Neural cell (in vitro differentiated cells): ENCODE data around the gene SERPINE1. TPM values are rescaled to one million over a fixed set of nuclear protein-coding genes. Genes with fewer than 3 reads are reported as not detected.

Experiments
- H2AFZ ChIP-seq: fragments of 200-600, 300-800 bp; sonication (generic), shearing (Covaris generic); 2 replicates; pipeline ENCODE4 v1.6.0; 2014; ENCODE audit warnings: low read depth, mild to moderate bottlenecking, antibody characterized with exemption, low read length, moderate library complexity
- H3F3A ChIP-seq: fragments of 200-600 bp; shearing (Covaris generic); 2 replicates; pipeline ENCODE4 v1.6.1; 2016; ENCODE audit warnings: mild to moderate bottlenecking, moderate library complexity, mixed read lengths, antibody characterized with exemption, low read length; ENCODE audit not compliant: insufficient read depth, poor library complexity, severe bottlenecking
- H3K27ac ChIP-seq: fragments of 200-600, 300-800 bp; sonication (generic), shearing (Covaris generic); 2 replicates; pipeline ENCODE4 v1.5.1; 2014; ENCODE audit warnings: mild to moderate bottlenecking, low read length, moderate library complexity
- H3K27me3 ChIP-seq: fragments of 300-800, 200-600 bp; sonication (generic), shearing (Covaris generic); 2 replicates; pipeline ENCODE4 v1.6.0; 2014; ENCODE audit warnings: mild to moderate bottlenecking, low read depth, low read length, moderate library complexity; ENCODE audit not compliant: insufficient read depth
- H3K36me3 ChIP-seq: fragments of 300-800, 200-600 bp; sonication (generic), shearing (Covaris generic); 2 replicates; pipeline ENCODE4 v1.5.1; 2014; ENCODE audit warnings: mild to moderate bottlenecking, antibody characterized with exemption, low read length, moderate library complexity; ENCODE audit not compliant: insufficient read depth
- H3K4me2 ChIP-seq: fragments of 300-800, 200-600 bp; sonication (generic), shearing (Covaris generic); 2 replicates; pipeline ENCODE4 v1.6.0; 2014; ENCODE audit warnings: mild to moderate bottlenecking, low read length
- H3K4me3 ChIP-seq: fragments of 300-800, 200-600 bp; sonication (generic), shearing (Covaris generic); 2 replicates; pipeline ENCODE4 v1.5.1; 2014; ENCODE audit warnings: mild to moderate bottlenecking, low read length, moderate library complexity
- H3K79me2 ChIP-seq: fragments of 200-600 bp; shearing (Covaris generic); replicated peaks from 2 replicates; pipeline ENCODE4 v1.6.0; 2014; ENCODE audit warnings: mild to moderate bottlenecking, low read length, moderate library complexity; ENCODE audit not compliant: insufficient read depth
- H3K9ac ChIP-seq: fragments of 300-800, 200-600 bp; sonication (generic), shearing (Covaris generic); 2 replicates; pipeline ENCODE4 v1.6.1; 2016; ENCODE audit warnings: mild to moderate bottlenecking, low read length, mixed read lengths
- H3K9me2 ChIP-seq: fragments of 200-600 bp; shearing (Covaris generic); 2 replicates; pipeline ENCODE4 v1.6.1; 2016; ENCODE audit warnings: mild to moderate bottlenecking, low read length, mixed read lengths; ENCODE audit not compliant: insufficient read depth
- H3K9me3 ChIP-seq: fragments of 200-600, 300-800 bp; sonication (generic), shearing (Covaris generic); 2 replicates; pipeline ENCODE4 v1.6.1; 2016; ENCODE audit warnings: mild to moderate bottlenecking, mixed run types, low read length, moderate library complexity, mixed read lengths
- H4K20me1 ChIP-seq: fragments of 200-600 bp; shearing (Covaris generic); 2 replicates; pipeline ENCODE4 v1.6.1; 2016; ENCODE audit warnings: mild to moderate bottlenecking, mixed run types; ENCODE audit not compliant: insufficient read depth
- EP300 ChIP-seq: fragments of 450-650 bp; conservative IDR thresholded peaks from 2 replicates; pipeline ENCODE4 v1.6.1; 2014; ENCODE audit warnings: antibody characterized with exemption, mild to moderate bottlenecking, moderate library complexity; ENCODE audit not compliant: poor library complexity, severe bottlenecking
- EZH2 ChIP-seq: fragments of 200-600, 300-800 bp; shearing (Covaris generic), sonication (generic); IDR thresholded peaks from 2 replicates; pipeline ENCODE4 v1.6.1; 2014; ENCODE audit warnings: antibody characterized with exemption, low read length, borderline replicate concordance, mild to moderate bottlenecking; ENCODE audit not compliant: insufficient read depth, poor library complexity, severe bottlenecking
- MXI1 ChIP-seq: fragments of 450-650 bp; conservative IDR thresholded peaks from 2 replicates; pipeline ENCODE4 v1.6.1; 2014; ENCODE audit warnings: antibody characterized with exemption, mild to moderate bottlenecking; ENCODE audit not compliant: poor library complexity, severe bottlenecking
- POLR2AphosphoS5 ChIP-seq: IDR thresholded peaks from 2 replicates; pipeline ENCODE4 v1.6.1; 2012
- RAD21 ChIP-seq: fragments of 450-650 bp; conservative IDR thresholded peaks from 2 replicates; pipeline ENCODE4 v1.6.1; 2014; ENCODE audit warnings: antibody characterized with exemption, mild to moderate bottlenecking, moderate library complexity
- SMC3 ChIP-seq: fragments of 450-650 bp; conservative IDR thresholded peaks from 2 replicates; pipeline ENCODE4 v1.6.1; 2014; ENCODE audit warnings: antibody characterized with exemption, mild to moderate bottlenecking, moderate library complexity; ENCODE audit not compliant: poor library complexity
- TAF1 ChIP-seq: IDR thresholded peaks from 2 replicates; pipeline ENCODE4 v1.6.1; 2012; ENCODE audit warnings: low read depth
- polyA plus RNA-seq: library from polyadenylated mRNA; depleted of rRNA; stranded (reverse); fragments of >200 nt; gene quantifications from 2 replicates; pipeline ENCODE4 v1.2.3, GENCODE V29; 2014
- TF ChIP-seq, protein P1 (sequence below): fragments of 450-650 bp; IDR thresholded peaks from 2 replicates; pipeline ENCODE4 v1.5.1; 2014; ENCODE audit warnings: antibody characterized with exemption, mild to moderate bottlenecking, moderate library complexity; ENCODE audit not compliant: poor library complexity, severe bottlenecking
- TF ChIP-seq, protein P2 (sequence below): IDR thresholded peaks from 2 replicates; pipeline ENCODE4 v1.6.1; 2012; ENCODE audit warnings: borderline replicate concordance

Gene SERPINE1
- polyA plus RNA-seq, 1 donor from 2014 or later = 0.12 TPM

DNA sequence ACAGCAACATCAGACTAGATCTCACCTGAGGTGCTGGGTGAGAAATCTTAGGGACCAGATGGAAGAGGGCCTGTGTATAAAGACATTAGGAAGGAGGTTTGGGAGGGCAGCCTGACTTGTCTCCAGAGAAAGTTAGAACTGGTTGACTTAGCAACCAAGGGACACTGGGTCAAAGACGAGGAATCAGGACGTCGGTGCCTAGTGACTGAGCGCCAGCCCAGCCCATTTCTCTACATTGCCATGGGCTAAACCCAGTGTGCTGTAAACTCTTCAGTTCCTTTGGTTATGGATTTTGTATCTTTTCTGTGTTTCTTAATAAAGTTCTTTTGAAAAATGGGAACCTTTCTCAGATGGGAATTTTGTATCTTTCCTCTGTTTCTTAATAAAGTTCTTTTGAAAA, 29.3 kb upstream of the SERPINE1 start:
- Histone ChIP-seq H3K79me2 (no peaks in the 10 kb centered on the region), H3K36me3 (no peaks in the 10 kb centered on the region)

DNA sequence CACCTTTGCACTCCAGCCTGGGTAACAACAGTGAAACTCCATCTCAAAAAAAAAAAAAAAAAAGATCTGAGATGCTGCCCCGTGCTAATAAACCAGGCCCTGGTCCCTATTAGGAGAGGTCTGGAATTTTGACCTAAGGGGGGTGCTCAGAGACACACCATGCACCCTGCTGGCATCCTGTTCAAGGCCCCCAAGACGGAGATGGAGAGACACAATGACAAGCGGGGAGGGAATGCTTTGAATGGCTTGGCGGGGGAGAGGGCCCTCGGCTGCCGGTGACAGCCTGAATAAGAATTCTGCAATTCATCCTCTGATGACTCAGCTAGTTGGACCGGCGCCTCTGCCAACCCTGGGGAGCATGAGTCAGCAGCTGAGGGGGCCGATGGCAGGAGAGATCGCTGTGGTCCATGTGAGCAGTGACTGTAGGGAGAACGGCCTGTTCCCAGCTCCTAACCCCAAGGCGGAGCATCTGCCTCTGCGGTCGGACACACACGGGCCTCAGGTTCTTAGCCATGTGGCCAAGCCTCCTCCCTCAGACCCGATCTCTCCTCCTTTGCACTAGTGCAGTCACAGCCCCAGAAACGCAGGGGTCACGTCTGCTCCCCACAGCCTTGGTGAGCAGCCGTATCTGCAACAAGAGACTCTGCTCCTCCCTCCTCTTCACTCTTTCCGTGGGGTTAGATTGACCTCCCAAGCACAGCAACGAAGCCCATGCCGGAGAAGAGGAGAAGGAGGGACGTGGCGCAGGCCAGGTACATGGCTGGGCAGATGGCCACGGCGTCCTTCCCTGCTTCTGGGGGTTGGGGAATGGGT, 26.7 kb upstream of the SERPINE1 start:
- no peak for TF ChIP-seq MXI1
- no peak for TF ChIP-seq SMC3
- TF ChIP-seq EP300 = no peak
- TF ChIP-seq, protein P1, sequence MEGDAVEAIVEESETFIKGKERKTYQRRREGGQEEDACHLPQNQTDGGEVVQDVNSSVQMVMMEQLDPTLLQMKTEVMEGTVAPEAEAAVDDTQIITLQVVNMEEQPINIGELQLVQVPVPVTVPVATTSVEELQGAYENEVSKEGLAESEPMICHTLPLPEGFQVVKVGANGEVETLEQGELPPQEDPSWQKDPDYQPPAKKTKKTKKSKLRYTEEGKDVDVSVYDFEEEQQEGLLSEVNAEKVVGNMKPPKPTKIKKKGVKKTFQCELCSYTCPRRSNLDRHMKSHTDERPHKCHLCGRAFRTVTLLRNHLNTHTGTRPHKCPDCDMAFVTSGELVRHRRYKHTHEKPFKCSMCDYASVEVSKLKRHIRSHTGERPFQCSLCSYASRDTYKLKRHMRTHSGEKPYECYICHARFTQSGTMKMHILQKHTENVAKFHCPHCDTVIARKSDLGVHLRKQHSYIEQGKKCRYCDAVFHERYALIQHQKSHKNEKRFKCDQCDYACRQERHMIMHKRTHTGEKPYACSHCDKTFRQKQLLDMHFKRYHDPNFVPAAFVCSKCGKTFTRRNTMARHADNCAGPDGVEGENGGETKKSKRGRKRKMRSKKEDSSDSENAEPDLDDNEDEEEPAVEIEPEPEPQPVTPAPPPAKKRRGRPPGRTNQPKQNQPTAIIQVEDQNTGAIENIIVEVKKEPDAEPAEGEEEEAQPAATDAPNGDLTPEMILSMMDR = no peak
- no peak for TF ChIP-seq RAD21
- TF ChIP-seq, protein P2, sequence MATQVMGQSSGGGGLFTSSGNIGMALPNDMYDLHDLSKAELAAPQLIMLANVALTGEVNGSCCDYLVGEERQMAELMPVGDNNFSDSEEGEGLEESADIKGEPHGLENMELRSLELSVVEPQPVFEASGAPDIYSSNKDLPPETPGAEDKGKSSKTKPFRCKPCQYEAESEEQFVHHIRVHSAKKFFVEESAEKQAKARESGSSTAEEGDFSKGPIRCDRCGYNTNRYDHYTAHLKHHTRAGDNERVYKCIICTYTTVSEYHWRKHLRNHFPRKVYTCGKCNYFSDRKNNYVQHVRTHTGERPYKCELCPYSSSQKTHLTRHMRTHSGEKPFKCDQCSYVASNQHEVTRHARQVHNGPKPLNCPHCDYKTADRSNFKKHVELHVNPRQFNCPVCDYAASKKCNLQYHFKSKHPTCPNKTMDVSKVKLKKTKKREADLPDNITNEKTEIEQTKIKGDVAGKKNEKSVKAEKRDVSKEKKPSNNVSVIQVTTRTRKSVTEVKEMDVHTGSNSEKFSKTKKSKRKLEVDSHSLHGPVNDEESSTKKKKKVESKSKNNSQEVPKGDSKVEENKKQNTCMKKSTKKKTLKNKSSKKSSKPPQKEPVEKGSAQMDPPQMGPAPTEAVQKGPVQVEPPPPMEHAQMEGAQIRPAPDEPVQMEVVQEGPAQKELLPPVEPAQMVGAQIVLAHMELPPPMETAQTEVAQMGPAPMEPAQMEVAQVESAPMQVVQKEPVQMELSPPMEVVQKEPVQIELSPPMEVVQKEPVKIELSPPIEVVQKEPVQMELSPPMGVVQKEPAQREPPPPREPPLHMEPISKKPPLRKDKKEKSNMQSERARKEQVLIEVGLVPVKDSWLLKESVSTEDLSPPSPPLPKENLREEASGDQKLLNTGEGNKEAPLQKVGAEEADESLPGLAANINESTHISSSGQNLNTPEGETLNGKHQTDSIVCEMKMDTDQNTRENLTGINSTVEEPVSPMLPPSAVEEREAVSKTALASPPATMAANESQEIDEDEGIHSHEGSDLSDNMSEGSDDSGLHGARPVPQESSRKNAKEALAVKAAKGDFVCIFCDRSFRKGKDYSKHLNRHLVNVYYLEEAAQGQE = no peak
- no peak for TF ChIP-seq EZH2
- TF ChIP-seq TAF1 = no peak
- no peak for TF ChIP-seq POLR2AphosphoS5
- H3K4me2 ChIP-seq = no peak overlapping the region
- H3K9me3 ChIP-seq = no peaks in the 10 kb centered on the region
- no peaks in the 10 kb centered on the region for H3F3A ChIP-seq
- no peak overlapping the region for H3K4me3 ChIP-seq
- no peaks in the 10 kb centered on the region for H3K36me3 ChIP-seq
- no peaks in the 10 kb centered on the region for H3K27me3 ChIP-seq
- H3K27ac ChIP-seq = no peak overlapping the region
- H3K9me2 ChIP-seq = no peaks in the 10 kb centered on the region
- H4K20me1 ChIP-seq = no peaks in the 10 kb centered on the region
- no peak overlapping the region for H2AFZ ChIP-seq
- H3K9ac ChIP-seq = no peak overlapping the region
- no peaks in the 10 kb centered on the region for H3K79me2 ChIP-seq

More for the DNA sequence above, 29.3 kb upstream of the SERPINE1 start:
- Histone ChIP-seq H3F3A (no peaks in the 10 kb centered on the region), H3K27ac (no peak overlapping the region), H3K9me3 (no peaks in the 10 kb centered on the region), H3K27me3 (no peaks in the 10 kb centered on the region), H3K9me2 (no peaks in the 10 kb centered on the region), H2AFZ (no peak overlapping the region), H3K9ac (no peak overlapping the region), H4K20me1 (no peaks in the 10 kb centered on the region), H3K4me2 (no peak overlapping the region), H3K4me3 (no peak overlapping the region)
- TF ChIP-seq RAD21 (no peak), EP300 (no peak), EZH2 (no peak)
